ENCODE results near the gene LRP8. TPM values are rescaled to one million over a fixed set of nuclear protein-coding genes. Genes with fewer than 3 reads are reported as not detected.

LRP8 gene
- total RNA-seq, 1 experiment from 2014 or later: 28.6 TPM

- no peak overlapping the region for H3K4me3 ChIP-seq (ENCODE audit: low read depth in 2 of 2, low read length in 2 of 2)
- intact Hi-C loops (cut with micrococcal nuclease; ENCODE audit: unreplicated experiment) (no loop called here), in situ Hi-C loops (cut with HindIII; ENCODE audit: low pct_unique_long_range_greater_than_20kb, low sequenced_read_pairs) (no loop called here)
- H3K4me1 ChIP-seq (ENCODE audit: control insufficient read depth, insufficient read depth, low read length): no peaks in the 10 kb centered on the region; the same call in 1 of the 2 replicates
- no peaks in the 10 kb centered on the region for H3K9me3 ChIP-seq (ENCODE audit: control insufficient read depth, insufficient read depth, low read depth, low read length)
- H3K27ac ChIP-seq (ENCODE audit: low read length): no peak overlapping the region
- CTCF ChIA-PET: no interaction called here
- POLR2A ChIA-PET: no interaction called here
- H3K27me3 ChIP-seq (ENCODE audit: control insufficient read depth, insufficient read depth, low read length): no peaks in the 10 kb centered on the region
- no TSS peak for BruUV-seq (replicated peaks)
- TF ChIP-seq, protein P1, sequence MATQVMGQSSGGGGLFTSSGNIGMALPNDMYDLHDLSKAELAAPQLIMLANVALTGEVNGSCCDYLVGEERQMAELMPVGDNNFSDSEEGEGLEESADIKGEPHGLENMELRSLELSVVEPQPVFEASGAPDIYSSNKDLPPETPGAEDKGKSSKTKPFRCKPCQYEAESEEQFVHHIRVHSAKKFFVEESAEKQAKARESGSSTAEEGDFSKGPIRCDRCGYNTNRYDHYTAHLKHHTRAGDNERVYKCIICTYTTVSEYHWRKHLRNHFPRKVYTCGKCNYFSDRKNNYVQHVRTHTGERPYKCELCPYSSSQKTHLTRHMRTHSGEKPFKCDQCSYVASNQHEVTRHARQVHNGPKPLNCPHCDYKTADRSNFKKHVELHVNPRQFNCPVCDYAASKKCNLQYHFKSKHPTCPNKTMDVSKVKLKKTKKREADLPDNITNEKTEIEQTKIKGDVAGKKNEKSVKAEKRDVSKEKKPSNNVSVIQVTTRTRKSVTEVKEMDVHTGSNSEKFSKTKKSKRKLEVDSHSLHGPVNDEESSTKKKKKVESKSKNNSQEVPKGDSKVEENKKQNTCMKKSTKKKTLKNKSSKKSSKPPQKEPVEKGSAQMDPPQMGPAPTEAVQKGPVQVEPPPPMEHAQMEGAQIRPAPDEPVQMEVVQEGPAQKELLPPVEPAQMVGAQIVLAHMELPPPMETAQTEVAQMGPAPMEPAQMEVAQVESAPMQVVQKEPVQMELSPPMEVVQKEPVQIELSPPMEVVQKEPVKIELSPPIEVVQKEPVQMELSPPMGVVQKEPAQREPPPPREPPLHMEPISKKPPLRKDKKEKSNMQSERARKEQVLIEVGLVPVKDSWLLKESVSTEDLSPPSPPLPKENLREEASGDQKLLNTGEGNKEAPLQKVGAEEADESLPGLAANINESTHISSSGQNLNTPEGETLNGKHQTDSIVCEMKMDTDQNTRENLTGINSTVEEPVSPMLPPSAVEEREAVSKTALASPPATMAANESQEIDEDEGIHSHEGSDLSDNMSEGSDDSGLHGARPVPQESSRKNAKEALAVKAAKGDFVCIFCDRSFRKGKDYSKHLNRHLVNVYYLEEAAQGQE (IDR thresholded peaks at IDR 0.05; ENCODE audit: insufficient read depth in 1 of 2, low read depth in 2 of 2, low read length in 1 of 2): no peak
- no peak for TF ChIP-seq TCF7L2 (IDR thresholded peaks at IDR 0.05; ENCODE audit: low read depth, low read length)
- DNase-seq (ENCODE audit: low read depth, low spot score) (no peak), ATAC-seq (no peak)
- H3K36me3 ChIP-seq (ENCODE audit: control insufficient read depth, insufficient read depth, low read length): no peaks in the 10 kb centered on the region
These were observed 14.3 kb downstream of the LRP8 start for GRCh38 chr1:53313556-53313955.

DNA sequence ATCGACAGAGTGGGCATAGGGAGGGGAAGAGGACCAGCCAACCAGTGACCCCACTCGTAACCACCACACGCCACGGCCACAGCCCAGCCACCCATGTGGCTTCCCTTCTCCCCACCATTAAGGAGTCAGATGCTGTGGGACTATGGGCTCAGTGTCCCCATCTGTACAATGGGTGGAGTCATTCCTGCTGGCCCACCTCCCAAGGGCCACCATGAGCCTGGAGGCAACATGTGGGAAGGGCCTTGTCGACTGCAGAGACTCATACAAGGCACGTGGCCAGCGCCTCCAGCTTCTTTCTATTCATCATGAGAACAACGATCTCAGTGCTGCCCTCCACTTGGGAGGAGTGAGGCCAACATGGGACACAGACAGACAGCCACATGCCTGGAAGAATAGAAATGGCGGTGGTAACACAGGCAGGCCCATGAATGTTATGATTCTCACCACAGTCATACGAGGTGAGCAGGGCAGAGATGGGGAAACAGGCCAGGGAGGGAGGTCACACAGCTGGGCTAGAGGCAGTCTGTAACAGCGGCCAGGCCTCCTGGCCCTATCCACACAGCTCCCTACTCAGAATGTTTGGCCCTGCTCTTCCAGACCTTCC lies 16.1 kb downstream of the LRP8 start:
- BruUV-seq (replicated peaks): no TSS peak
- Histone ChIP-seq H3K4me3 (ENCODE audit: low read depth in 2 of 2, low read length in 2 of 2) (no peak overlapping the region), H3K27me3 (ENCODE audit: control insufficient read depth, insufficient read depth, low read length) (no peaks in the 10 kb centered on the region), H3K27ac (ENCODE audit: low read length) (no peak overlapping the region), H3K9me3 (ENCODE audit: control insufficient read depth, insufficient read depth, low read depth, low read length) (no peaks in the 10 kb centered on the region), H3K36me3 (ENCODE audit: control insufficient read depth, insufficient read depth, low read length) (no peaks in the 10 kb centered on the region), H3K4me1 (ENCODE audit: control insufficient read depth, insufficient read depth, low read length) (no peaks in the 10 kb centered on the region; the same call in 1 of the 2 replicates)
- CTCF ChIA-PET: no interaction called here
- intact Hi-C loops (cut with micrococcal nuclease; ENCODE audit: unreplicated experiment) (no loop called here), in situ Hi-C loops (cut with HindIII; ENCODE audit: low pct_unique_long_range_greater_than_20kb, low sequenced_read_pairs) (no loop called here)
- POLR2A ChIA-PET: no interaction called here
- ATAC-seq (no peak), DNase-seq (ENCODE audit: low read depth, low spot score) (no peak)
- TF ChIP-seq CTCF (IDR thresholded peaks at IDR 0.05): no peak
- no peak for TF ChIP-seq SIN3A (IDR thresholded peaks at IDR 0.05; ENCODE audit: borderline replicate concordance, insufficient read depth, low read depth, low read length)

DNA sequence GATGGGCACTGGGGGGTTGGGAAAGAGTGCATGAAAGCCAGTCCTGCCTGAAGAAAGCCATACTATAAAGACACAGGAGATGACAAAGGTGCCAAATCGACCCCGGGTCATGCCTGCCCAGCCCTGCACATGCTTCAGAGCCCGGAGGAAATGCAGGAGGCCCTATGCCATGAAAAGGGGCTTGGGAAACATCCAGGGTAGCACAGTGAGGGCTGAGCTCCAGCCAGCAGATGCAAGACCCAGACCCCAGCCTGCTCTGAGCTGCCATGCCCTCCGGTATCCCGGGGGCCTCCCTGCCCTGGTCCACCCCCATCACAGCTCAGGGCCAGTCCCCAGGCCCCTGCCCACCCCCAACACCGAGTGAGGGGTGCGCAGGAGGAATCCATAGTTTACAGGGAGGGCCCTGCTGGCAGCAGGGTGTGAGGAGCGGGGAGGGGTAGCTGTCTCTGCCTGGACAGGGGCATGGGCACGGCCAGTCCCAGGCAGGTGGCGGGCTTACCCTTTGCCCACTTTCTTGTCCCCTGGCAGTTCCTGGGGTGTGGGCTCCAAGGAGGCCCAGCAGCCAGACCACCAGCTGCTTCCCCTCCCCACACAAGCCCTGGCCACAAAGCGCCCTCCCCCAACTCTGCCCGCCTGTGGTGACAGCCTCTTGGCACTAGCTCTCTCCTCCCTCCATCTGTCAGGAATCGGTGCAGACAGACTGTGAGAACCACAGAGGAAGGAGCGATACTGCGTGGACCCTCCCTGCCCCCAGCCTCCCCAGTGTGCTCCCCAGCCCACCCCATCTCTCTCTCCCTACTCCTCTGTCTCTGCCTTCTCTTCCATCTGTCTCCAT lies 16.8 kb downstream of the LRP8 start:
- CTCF ChIA-PET: no interaction called here
- no peak for TF ChIP-seq POLR2AphosphoS5 (IDR thresholded peaks at IDR 0.05; ENCODE audit: low read depth, low read length)
- TF ChIP-seq, protein P1 (IDR thresholded peaks at IDR 0.05; ENCODE audit: insufficient read depth in 1 of 2, low read depth in 2 of 2, low read length in 1 of 2): no peak
- no peak for TF ChIP-seq CTCF (IDR thresholded peaks at IDR 0.05)
- TF ChIP-seq TCF7L2 (IDR thresholded peaks at IDR 0.05; ENCODE audit: low read depth, low read length): no peak
- no peak for TF ChIP-seq SIN3A (IDR thresholded peaks at IDR 0.05; ENCODE audit: borderline replicate concordance, insufficient read depth, low read depth, low read length)

More for the DNA sequence above, 16.8 kb downstream of the LRP8 start:
- Histone ChIP-seq H3K4me3 (ENCODE audit: low read depth in 2 of 2, low read length in 2 of 2) (no peak overlapping the region), H3K27me3 (ENCODE audit: control insufficient read depth, insufficient read depth, low read length) (no peaks in the 10 kb centered on the region), H3K4me1 (ENCODE audit: control insufficient read depth, insufficient read depth, low read length) (no peaks in the 10 kb centered on the region; the same call in 1 of the 2 replicates), H3K27ac (ENCODE audit: low read length) (no peak overlapping the region), H3K9me3 (ENCODE audit: control insufficient read depth, insufficient read depth, low read depth, low read length) (no peaks in the 10 kb centered on the region), H3K36me3 (ENCODE audit: control insufficient read depth, insufficient read depth, low read length) (no peaks in the 10 kb centered on the region)
- in situ Hi-C loops (cut with HindIII; ENCODE audit: low pct_unique_long_range_greater_than_20kb, low sequenced_read_pairs): no loop called here
- POLR2A ChIA-PET: no interaction called here
- ATAC-seq (no peak), DNase-seq (ENCODE audit: low read depth, low spot score) (no peak)
- no TSS peak for BruUV-seq (replicated peaks)
- intact Hi-C loops (cut with micrococcal nuclease; ENCODE audit: unreplicated experiment): no loop called here
